Measurements from ENCODE around the gene PCED1B. TPM values are rescaled to one million over a fixed set of nuclear protein-coding genes. Genes with fewer than 3 reads are reported as not detected.

The PCED1B gene
- total RNA-seq, 1 donor from 2014 or later, result 6.9 TPM

GRCh38 chr12:47223031-47223847, 143.8 kb downstream of the PCED1B start:
- peaks cover 16% of the 10 kb centered on the region for H3K4me1 ChIP-seq
- intact Hi-C loops (cut with DNase I), result no loop called here
- TF ChIP-seq CTCF (IDR thresholded peaks at IDR 0.05) (no peak), POLR2A (IDR thresholded peaks at IDR 0.05) (no peak), POLR2AphosphoS5 (IDR thresholded peaks at IDR 0.05; ENCODE audit: insufficient read depth in 1 of 2, low read depth in 1 of 2) (no peak)
- no peaks in the 10 kb centered on the region for H3K9me3 ChIP-seq
- H3K27ac ChIP-seq, result peak overlapping the region; percentile 58
- no peak overlapping the region for H3K4me3 ChIP-seq
- DNase-seq (ENCODE audit: extremely low spot score in 2 of 2), result no peak
- no peaks in the 10 kb centered on the region for H3K27me3 ChIP-seq
- H3K36me3 ChIP-seq, result no peaks in the 10 kb centered on the region

GRCh38 chr12:47223848-47224213, 144.4 kb downstream of the PCED1B start:
- peaks cover 16% of the 10 kb centered on the region for H3K4me1 ChIP-seq
- intact Hi-C loops (cut with DNase I), result no loop called here
- H3K9me3 ChIP-seq, result no peaks in the 10 kb centered on the region
- no peaks in the 10 kb centered on the region for H3K36me3 ChIP-seq
- TF ChIP-seq POLR2AphosphoS5 (IDR thresholded peaks at IDR 0.05; ENCODE audit: insufficient read depth in 1 of 2, low read depth in 1 of 2) (no peak), CTCF (IDR thresholded peaks at IDR 0.05) (no peak), POLR2A (IDR thresholded peaks at IDR 0.05) (no peak)
- no peak for DNase-seq (ENCODE audit: extremely low spot score in 2 of 2)
- peak overlapping the region; percentile 58 for H3K27ac ChIP-seq
- no peak overlapping the region for H3K4me3 ChIP-seq
- no peaks in the 10 kb centered on the region for H3K27me3 ChIP-seq

GRCh38 chr12:47224563-47225133, 145.2 kb downstream of the PCED1B start:
- no peak for DNase-seq (ENCODE audit: extremely low spot score in 2 of 2)
- H3K4me3 ChIP-seq, result no peak overlapping the region
- intact Hi-C loops (cut with DNase I), result no loop called here
- H3K36me3 ChIP-seq, result no peaks in the 10 kb centered on the region
- TF ChIP-seq CTCF (IDR thresholded peaks at IDR 0.05) (no peak), POLR2A (IDR thresholded peaks at IDR 0.05) (no peak), POLR2AphosphoS5 (IDR thresholded peaks at IDR 0.05; ENCODE audit: insufficient read depth in 1 of 2, low read depth in 1 of 2) (no peak)
- no peak overlapping the region for H3K27ac ChIP-seq
- H3K27me3 ChIP-seq, result no peaks in the 10 kb centered on the region
- H3K9me3 ChIP-seq, result no peaks in the 10 kb centered on the region
- H3K4me1 ChIP-seq, result peaks cover 16% of the 10 kb centered on the region

- Histone ChIP-seq H3K9me3 (no peaks in the 10 kb centered on the region), H3K27me3 (no peaks in the 10 kb centered on the region), H3K4me1 (peaks cover 16% of the 10 kb centered on the region), H3K27ac (no peak overlapping the region), H3K36me3 (no peaks in the 10 kb centered on the region), H3K4me3 (no peak overlapping the region)
- intact Hi-C loops (cut with DNase I), result no loop called here
- DNase-seq (ENCODE audit: extremely low spot score in 2 of 2), result no peak
- TF ChIP-seq POLR2AphosphoS5 (IDR thresholded peaks at IDR 0.05; ENCODE audit: insufficient read depth in 1 of 2, low read depth in 1 of 2) (no peak), POLR2A (IDR thresholded peaks at IDR 0.05) (no peak), CTCF (IDR thresholded peaks at IDR 0.05) (no peak)
Measured at GRCh38 chr12:47225356-47225755, 145.9 kb downstream of the PCED1B start.

- TF ChIP-seq POLR2A (IDR thresholded peaks at IDR 0.05) (no peak), CTCF (IDR thresholded peaks at IDR 0.05) (no peak), POLR2AphosphoS5 (IDR thresholded peaks at IDR 0.05; ENCODE audit: insufficient read depth in 1 of 2, low read depth in 1 of 2) (no peak)
- Histone ChIP-seq H3K27ac (no peak overlapping the region), H3K4me3 (no peak overlapping the region), H3K27me3 (no peaks in the 10 kb centered on the region), H3K4me1 (peaks cover 16% of the 10 kb centered on the region), H3K36me3 (no peaks in the 10 kb centered on the region), H3K9me3 (no peaks in the 10 kb centered on the region)
- intact Hi-C loops (cut with DNase I), result no loop called here
- DNase-seq (ENCODE audit: extremely low spot score in 2 of 2), result no peak
Measured at GRCh38 chr12:47226199-47226598, 146.8 kb downstream of the PCED1B start.
